B cell (primary cell): ENCODE measurements around the gene MROH8. TPM values are rescaled to one million over a fixed set of nuclear protein-coding genes. Genes with fewer than 3 reads are reported as not detected.

Experiments
- ATAC-seq: fragments of 200-7000 bp; cut with Tn5 transposase; one replicate; pipeline ENCODE4 v1.10.0; 2021; ENCODE audit warnings: low read depth, mild to moderate bottlenecking, moderate number of reproducible peaks, moderate library complexity
- CTCF ChIA-PET: fragments of 350-600 bp; sonication (Branson Sonifier 250); formaldehyde crosslinking; loops from one replicate; lab custom pipeline; 2021; ENCODE audit warnings: antibody characterized with exemption, inconsistent platforms; lab: Charles Lee
- POLR2A ChIA-PET: fragments of 350-600 bp; sonication (Branson Sonifier 250); formaldehyde crosslinking; loops from one replicate; lab custom pipeline; 2021; ENCODE audit warnings: antibody characterized with exemption; lab: Charles Lee
- DNase-seq: peaks from one replicate; pipeline ENCODE4 v3.0.0; 2013
- H2AFZ ChIP-seq: 2 replicates; pipeline ENCODE4 v1.6.1; 2012; ENCODE audit warnings: mild to moderate bottlenecking, low read depth, low read length; ENCODE audit not compliant: insufficient read depth, poor library complexity, severe bottlenecking
- H3K27ac ChIP-seq, 2 donors: 1 replicate in 1 of 2; 2 replicates in 1 of 2; pipeline ENCODE4 v1.5.1; 2012 to 2013; ENCODE audit warnings: low read length in 2 of 2, mild to moderate bottlenecking in 2 of 2, moderate library complexity in 1 of 2
- H3K27me3 ChIP-seq, 4 experiments: fragments of 200-600 bp in 1 of 4; sonication (generic) in 1 of 4; replicated peaks in 1 of 4; 1 replicate in 2 of 4; 2 replicates in 2 of 4; pipeline versions ENCODE4 v1.6.1 to v1.7.0; 2013 to 2016; ENCODE audit warnings: low read length in 3 of 4, mild to moderate bottlenecking in 2 of 4, mixed read lengths in 1 of 4, moderate library complexity in 1 of 4; ENCODE audit not compliant: insufficient read depth in 4 of 4, control insufficient read depth in 3 of 4; ENCODE audit errors: control extremely low read depth in 1 of 4
- H3K36me3 ChIP-seq, 2 experiments: replicated peaks in 1 of 2; 1 replicate in 1 of 2; 2 replicates in 1 of 2; pipeline versions ENCODE4 v1.6.1 to v1.7.1; 2013; ENCODE audit warnings: low read length in 1 of 2; ENCODE audit not compliant: insufficient read depth in 2 of 2, control insufficient read depth in 1 of 2; ENCODE audit errors: control extremely low read depth in 1 of 2, extremely low read depth in 1 of 2
- H3K4me1 ChIP-seq, 2 donors: fragments of 200-600 bp in 1 of 2; sonication (generic) in 1 of 2; 1 replicate in 1 of 2; 2 replicates in 1 of 2; pipeline versions ENCODE4 v1.5.1 to v1.6.1; 2013 to 2017; ENCODE audit warnings: low read length in 2 of 2; ENCODE audit not compliant: control insufficient read depth in 2 of 2, insufficient read depth in 2 of 2
- H3K4me2 ChIP-seq: replicated peaks from 2 replicates; pipeline ENCODE3; 2012; ENCODE audit warnings: mild to moderate bottlenecking, low read depth, low read length; ENCODE audit not compliant: poor library complexity, severe bottlenecking
- H3K4me3 ChIP-seq, 5 experiments: fragments of 200-600 bp in 1 of 5; sonication (generic) in 1 of 5; 1 replicate in 3 of 5; 2 replicates in 2 of 5; pipeline versions ENCODE4 v1.5.1 to v1.7.0; 2011 to 2016; ENCODE audit warnings: low read length in 4 of 5, mild to moderate bottlenecking in 4 of 5, low read depth in 2 of 5, control low read depth in 1 of 5, moderate library complexity in 1 of 5; ENCODE audit not compliant: insufficient read depth in 1 of 5; ENCODE audit errors: control extremely low read depth in 1 of 5, extremely low read depth in 1 of 5
- H3K79me2 ChIP-seq: fragments of 200-600 bp; sonication (generic); one replicate; pipeline ENCODE4 v1.6.0; 2016; ENCODE audit warnings: low read length; ENCODE audit not compliant: control insufficient read depth, insufficient read depth
- H3K9ac ChIP-seq: fragments of 200-600 bp; sonication (generic); 2 replicates; pipeline ENCODE4 v1.6.1; 2017; ENCODE audit warnings: mild to moderate bottlenecking, low read length, moderate library complexity
- H3K9me3 ChIP-seq, 3 donors: one replicate each; pipeline versions ENCODE4 v1.6.1 to v1.7.1; 2013; ENCODE audit warnings: low read length in 2 of 3; ENCODE audit not compliant: control insufficient read depth in 2 of 3, insufficient read depth in 1 of 3; ENCODE audit errors: control extremely low read depth in 1 of 3
- H4K20me1 ChIP-seq: 2 replicates; pipeline ENCODE4 v1.6.0; 2012; ENCODE audit warnings: mild to moderate bottlenecking, low read length; ENCODE audit not compliant: insufficient read depth, control insufficient read depth, poor library complexity, severe bottlenecking
- H3K27ac Mint-ChIP-seq: one replicate; pipeline ENCODE4 v1.8.0; 2021; ENCODE audit warnings: mixed read lengths
- H3K27me3 Mint-ChIP-seq: one replicate; pipeline ENCODE4 v1.8.0; 2021; ENCODE audit warnings: mixed read lengths
- H3K4me1 Mint-ChIP-seq: one replicate; pipeline ENCODE4 v1.8.0; 2021; ENCODE audit warnings: mixed read lengths
- H3K4me3 Mint-ChIP-seq: one replicate; pipeline ENCODE4 v1.8.0; 2021; ENCODE audit warnings: mixed read lengths
- H3K9me3 Mint-ChIP-seq: one replicate; pipeline ENCODE4 v1.8.0; 2022; ENCODE audit warnings: mixed read lengths; ENCODE audit not compliant: insufficient read depth
- EZH2 ChIP-seq: IDR thresholded peaks from 2 replicates; pipeline ENCODE4 v1.6.1; 2012; ENCODE audit warnings: borderline replicate concordance, low read depth, mild to moderate bottlenecking, moderate library complexity, low read length; ENCODE audit not compliant: insufficient read depth, poor library complexity, severe bottlenecking
- WGBS: methylation state at CpG from one replicate; pipeline ENCODE4 v1.1.5; 2013; ENCODE audit warnings: missing lambda C conversion rate; ENCODE audit not compliant: insufficient coverage; 5-methylcytosine and 5-hydroxymethylcytosine counted together
- intact Hi-C: fragments of 100-400 bp; cut with micrococcal nuclease; formaldehyde crosslinking; loops from one replicate; pipeline ENCODE4 v1.10.0; 2022
- polyA plus RNA-seq: library from polyadenylated mRNA; depleted of rRNA; stranded (reverse); fragments of >200 nt; gene quantifications from 2 replicates; pipeline ENCODE4 v1.2.3, GENCODE V29; 2012
- total RNA-seq, 2 donors: library from RNA; stranded (reverse); fragments of 120-200 nt in 1 of 2; gene quantifications; 1 replicate in 1 of 2; 2 replicates in 1 of 2; pipeline versions ENCODE4 v1.2.3 to v1.2.4, GENCODE V29; 2013 to 2022
- TF ChIP-seq, protein P1 (sequence below): fragments of 200-600 bp; IDR thresholded peaks from one replicate; pipeline ENCODE4 v1.8.0; 2022; ENCODE audit warnings: antibody characterized with exemption, mild to moderate bottlenecking

MROH8 gene
- total and polyA plus RNA-seq, 2 donors (not counting 1 experiment from before 2014, with no cell fraction given) = 3.8 to 4.6 TPM

DNA sequence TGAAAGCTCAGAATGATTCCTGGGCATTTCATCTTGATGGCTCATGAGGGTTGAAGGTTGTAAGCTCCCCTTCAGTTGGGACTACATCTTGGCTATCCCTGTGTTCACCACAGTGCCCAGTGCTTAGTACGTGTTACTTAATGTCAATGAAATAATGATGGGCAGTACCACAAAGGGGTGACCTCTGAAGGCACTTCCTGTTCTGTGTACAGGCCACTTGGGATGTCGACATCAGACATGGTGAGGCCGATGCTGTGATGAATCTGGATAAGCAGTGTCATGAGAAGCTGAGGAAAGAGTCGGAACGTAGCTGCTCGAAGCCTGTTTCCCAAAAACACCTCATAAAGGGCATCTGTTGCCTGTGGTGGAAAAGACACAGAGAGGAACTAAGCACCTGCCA lies 55.9 kb downstream of the MROH8 start:
- ChIA-PET CTCF (no interaction called here), POLR2A (no interaction called here)
- Histone ChIP-seq H3K27ac (no peak overlapping the region), H3K4me2 (no peak overlapping the region), H3K4me1 (no peaks in the 10 kb centered on the region), H2AFZ (peak overlapping the region; percentile 28), H3K79me2 (no peaks in the 10 kb centered on the region), H3K36me3 (no peaks in the 10 kb centered on the region), H4K20me1 (no peaks in the 10 kb centered on the region), H3K9ac (no peak overlapping the region), H3K27me3 (no peaks in the 10 kb centered on the region), H3K9me3 (peaks cover 0 to 4% (median 0%) of the 10 kb centered on the region in 3 donors), H3K4me3 (no peak overlapping the region)
- Mint-ChIP-seq H3K27me3 (no peaks in the 10 kb centered on the region), H3K9me3 (no peaks in the 10 kb centered on the region), H3K27ac (no peak overlapping the region), H3K4me1 (peaks cover 3% of the 10 kb centered on the region), H3K4me3 (no peak overlapping the region)
- 93% methylated on average over 2 of the region's 6 CpGs for WGBS
- ATAC-seq = no peak
- DNase-seq = no peak
- intact Hi-C loops = no loop called here
- TF ChIP-seq EZH2 = no peak
- TF ChIP-seq, protein P1, sequence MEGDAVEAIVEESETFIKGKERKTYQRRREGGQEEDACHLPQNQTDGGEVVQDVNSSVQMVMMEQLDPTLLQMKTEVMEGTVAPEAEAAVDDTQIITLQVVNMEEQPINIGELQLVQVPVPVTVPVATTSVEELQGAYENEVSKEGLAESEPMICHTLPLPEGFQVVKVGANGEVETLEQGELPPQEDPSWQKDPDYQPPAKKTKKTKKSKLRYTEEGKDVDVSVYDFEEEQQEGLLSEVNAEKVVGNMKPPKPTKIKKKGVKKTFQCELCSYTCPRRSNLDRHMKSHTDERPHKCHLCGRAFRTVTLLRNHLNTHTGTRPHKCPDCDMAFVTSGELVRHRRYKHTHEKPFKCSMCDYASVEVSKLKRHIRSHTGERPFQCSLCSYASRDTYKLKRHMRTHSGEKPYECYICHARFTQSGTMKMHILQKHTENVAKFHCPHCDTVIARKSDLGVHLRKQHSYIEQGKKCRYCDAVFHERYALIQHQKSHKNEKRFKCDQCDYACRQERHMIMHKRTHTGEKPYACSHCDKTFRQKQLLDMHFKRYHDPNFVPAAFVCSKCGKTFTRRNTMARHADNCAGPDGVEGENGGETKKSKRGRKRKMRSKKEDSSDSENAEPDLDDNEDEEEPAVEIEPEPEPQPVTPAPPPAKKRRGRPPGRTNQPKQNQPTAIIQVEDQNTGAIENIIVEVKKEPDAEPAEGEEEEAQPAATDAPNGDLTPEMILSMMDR = no peak

DNA sequence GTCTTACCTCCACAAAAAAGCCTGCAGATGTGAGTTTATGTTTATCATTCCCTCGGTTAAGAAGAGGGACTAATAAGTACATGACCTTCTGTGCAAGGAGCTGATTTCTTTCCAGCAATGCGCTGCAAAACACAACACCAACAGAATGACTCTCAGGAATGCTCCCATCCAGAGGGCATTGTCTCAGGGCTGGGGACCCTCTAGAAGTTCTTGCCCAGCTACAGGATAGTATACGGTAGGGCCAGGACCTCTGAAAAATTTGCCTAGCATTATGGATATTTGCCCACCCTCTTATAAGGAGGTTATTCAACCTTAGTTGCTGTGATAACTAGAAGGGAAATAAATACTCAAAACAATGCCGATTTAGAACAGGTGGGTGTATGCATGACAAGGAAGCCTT lies 58.9 kb downstream of the MROH8 start:
- Histone ChIP-seq H3K4me2 (no peak overlapping the region), H3K9ac (no peak overlapping the region), H3K36me3 (no peaks in the 10 kb centered on the region), H3K27ac (no peak overlapping the region), H3K79me2 (no peaks in the 10 kb centered on the region), H3K4me1 (no peaks in the 10 kb centered on the region), H3K9me3 (peaks cover 0 to 4% (median 0%) of the 10 kb centered on the region in 3 donors), H2AFZ (no peak overlapping the region), H3K27me3 (no peaks in the 10 kb centered on the region), H3K4me3 (no peak overlapping the region), H4K20me1 (no peaks in the 10 kb centered on the region)
- ATAC-seq (no peak), DNase-seq (no peak)
- Mint-ChIP-seq H3K27me3 (no peaks in the 10 kb centered on the region), H3K4me1 (peaks cover 3% of the 10 kb centered on the region), H3K4me3 (no peak overlapping the region), H3K27ac (no peak overlapping the region), H3K9me3 (no peaks in the 10 kb centered on the region)
- 100% methylated on average over 1 of the region's 4 CpGs for WGBS
- CTCF ChIA-PET = no interaction called here
- intact Hi-C loops = no loop called here
- TF ChIP-seq, protein P1 = no peak
- TF ChIP-seq EZH2 = no peak
- POLR2A ChIA-PET = interaction anchor here (0.6 kb wide), 1 partner anchor 1013 kb away, joined by 5 read pairs; no protein-coding TSS in a partner anchor
